Measurements from ENCODE around the gene COLEC12.

COLEC12 gene

DNA sequence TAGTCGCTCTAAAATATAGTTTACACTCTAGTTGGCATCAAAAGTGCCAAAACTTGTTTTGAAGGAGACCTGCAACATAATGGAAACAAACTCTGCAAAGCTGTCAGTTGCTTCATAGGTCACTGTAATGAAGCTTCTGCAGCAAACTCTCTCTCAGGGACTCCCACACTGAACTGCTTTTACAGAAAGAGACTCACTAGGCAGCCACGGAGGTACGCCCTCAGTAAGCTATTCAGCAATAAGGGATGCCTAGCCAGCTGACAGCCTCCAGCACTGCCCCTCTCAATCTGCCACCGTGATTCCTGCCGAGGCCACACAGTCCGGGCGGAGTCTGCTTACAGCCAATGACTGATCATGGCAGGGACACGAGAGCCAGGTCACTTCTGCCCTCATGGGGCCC lies 51.1 kb downstream of the COLEC12 start:
- intact Hi-C loops (cut with DNase I): no loop called here
- DNase-seq: no peak

DNA sequence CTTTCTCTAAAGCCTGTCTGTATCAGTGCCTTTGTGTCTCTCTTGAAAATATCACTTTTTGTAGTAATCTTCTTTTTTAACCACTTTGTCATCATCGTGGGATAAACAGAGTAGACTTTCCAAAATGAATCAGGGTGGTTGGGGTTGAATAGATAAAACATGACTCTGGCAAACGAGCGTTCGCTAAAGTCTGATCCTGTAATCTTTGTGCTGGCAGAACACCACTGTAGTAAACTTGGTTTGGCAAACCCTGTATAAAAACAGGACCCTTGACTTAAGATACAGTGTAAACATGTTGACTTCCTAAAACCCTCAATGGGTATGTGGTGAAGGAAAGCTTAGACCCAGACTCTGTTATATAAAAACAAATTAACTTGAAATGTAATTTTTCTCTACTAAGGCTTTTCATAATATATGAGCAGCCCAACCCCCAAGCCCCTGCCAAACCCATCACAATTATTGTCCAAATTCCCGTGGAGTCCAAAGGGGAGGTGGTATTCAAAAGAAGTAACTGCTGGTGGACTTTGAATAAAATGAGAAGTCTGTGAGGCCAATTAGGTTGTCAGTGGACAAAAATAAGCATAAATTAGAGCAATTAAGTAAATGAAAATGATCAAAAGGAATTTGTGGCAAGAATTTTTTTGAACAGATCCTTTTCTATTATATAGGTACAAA lies 52.2 kb downstream of the COLEC12 start:
- DNase-seq: no peak
- intact Hi-C loops (cut with DNase I): no loop called here

DNA sequence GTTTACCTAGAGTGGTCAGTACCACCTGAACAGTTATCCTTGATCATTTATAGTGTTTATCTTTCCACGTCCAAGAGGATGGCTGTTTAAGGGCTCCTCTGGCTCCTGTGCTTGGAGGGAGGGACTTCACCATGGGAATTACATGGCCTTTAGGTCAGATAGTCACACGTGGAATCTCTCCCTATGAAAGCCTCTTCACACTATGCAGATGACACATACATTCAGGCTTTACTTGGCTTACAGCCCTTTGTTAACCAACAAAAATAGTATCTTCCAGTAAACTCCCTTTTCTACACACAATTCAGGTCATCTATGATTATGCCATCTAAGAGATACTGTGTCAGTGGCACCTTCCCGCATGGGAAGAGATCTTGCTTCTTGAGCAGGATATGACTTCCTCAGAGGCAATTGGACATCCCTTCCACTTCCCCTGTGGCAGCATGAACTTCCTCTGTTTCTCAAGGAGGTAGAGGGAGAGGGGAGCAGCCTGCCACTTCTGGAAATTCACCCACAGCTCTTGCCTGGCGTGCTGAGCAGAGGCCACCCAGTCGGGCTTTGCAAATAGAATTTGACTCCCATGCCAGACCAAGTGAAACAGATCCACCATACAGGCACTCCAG lies 53.5 kb downstream of the COLEC12 start:
- intact Hi-C loops (cut with DNase I): no loop called here
- DNase-seq: no peak

DNA sequence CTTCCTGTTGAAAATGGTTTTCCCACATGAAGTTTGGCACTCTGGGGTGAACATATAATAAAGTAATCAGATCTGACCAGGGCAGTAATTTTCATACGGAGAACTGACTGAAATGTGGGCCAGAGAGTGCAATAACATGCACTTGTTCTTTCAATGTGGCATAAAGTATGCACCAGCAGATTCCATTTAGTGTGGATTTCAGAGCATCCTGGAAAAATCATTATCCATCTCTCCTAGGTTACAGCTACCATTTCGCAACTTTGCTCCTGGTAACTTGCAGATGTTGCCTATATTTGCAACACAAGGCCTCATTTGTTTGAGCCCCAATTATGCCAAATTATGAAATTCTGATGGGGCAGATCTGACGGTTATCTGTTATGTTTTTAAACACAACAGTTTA lies 55.4 kb downstream of the COLEC12 start:
- intact Hi-C loops (cut with DNase I): no loop called here
- no peak for DNase-seq

DNA sequence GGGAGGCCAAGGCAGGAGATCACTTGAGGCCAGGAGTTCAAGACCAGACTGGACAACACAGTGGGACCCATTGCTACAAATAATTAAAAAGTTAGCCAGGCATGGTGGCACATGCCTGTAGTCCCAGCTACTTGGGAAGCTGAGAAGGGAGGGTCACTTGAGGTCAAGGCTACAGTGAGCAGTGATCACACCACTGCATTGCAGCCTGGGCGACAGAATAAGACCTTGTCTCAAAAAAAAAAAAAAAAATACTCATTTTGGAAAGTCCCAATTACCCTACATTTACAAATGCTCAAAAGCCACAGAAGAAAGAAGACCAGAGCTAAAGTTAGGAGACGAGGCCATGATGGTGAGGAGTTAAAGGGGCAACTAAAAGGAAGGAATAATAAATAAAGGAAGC lies 61.9 kb downstream of the COLEC12 start:
- intact Hi-C loops (cut with DNase I): loop anchor here (10.0 kb wide), 1 partner anchor 64 kb away; no protein-coding TSS in a partner anchor
- DNase-seq: no peak

DNA sequence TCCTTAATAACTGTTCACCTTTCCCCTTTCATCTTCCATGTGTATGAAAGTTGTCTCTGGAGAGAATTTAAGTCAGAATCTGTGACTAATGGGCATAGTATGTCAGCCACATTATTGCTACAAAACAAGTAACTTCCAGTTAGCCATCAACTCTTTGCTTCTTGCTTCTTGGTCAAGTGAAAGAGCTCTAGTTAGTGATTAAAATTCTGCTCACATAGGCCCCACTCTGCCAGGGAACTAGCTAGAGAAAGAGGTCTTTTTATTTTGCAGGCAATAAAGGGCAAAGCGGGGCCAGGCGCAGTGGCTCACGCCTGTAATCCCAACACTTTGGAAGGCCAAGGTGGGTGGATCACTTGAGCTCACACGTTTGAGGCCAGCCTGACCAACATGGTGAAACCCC lies 64.6 kb downstream of the COLEC12 start:
- peak in 8 of 10 donors; percentile 26 to 92 (median 48) for DNase-seq
- intact Hi-C loops (cut with DNase I): loop anchor here (10.0 kb wide), 1 partner anchor 61 kb away; no protein-coding TSS in a partner anchor

DNA sequence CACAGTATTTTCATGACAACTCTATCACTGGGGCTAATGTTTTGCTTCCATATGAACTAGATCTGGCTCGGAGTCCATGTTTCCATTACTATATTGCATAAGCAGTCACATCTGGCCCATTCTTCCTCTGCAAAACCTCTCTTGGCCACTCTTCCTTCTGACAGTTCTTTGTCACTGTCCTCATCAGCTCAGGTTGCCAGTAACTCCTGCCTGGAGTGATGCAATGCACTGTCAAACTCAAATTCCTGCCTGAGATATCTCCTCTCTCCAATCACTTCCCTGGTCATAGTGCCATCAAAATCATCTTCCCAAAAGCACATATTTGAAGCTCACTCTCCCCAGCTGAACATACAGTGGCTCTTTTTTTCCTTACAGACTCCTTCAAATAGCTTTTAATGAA lies 66.1 kb downstream of the COLEC12 start:
- DNase-seq: no peak
- intact Hi-C loops (cut with DNase I): loop anchor here (10.0 kb wide), 1 partner anchor 60 kb away; no protein-coding TSS in a partner anchor

DNA sequence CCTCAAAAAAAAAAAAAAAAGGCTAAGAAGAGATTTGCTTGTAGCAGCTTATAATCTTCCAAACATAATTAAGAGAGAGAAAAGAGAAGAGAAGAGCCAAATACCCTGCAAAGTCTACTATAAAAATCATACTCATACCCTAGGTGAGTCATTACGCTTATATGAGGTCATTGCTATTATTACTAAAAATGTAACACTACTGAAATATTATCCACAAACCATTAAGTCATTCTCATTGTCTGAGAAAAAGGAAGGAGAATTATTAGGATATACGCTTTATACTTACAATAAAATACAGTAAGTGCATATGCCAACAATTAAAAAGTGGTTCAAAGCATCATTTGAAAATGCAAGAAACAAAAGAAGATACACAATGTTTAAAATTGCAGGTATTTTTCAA lies 66.5 kb downstream of the COLEC12 start:
- intact Hi-C loops (cut with DNase I): loop anchor here (10.0 kb wide), 1 partner anchor 59 kb away; no protein-coding TSS in a partner anchor
- no peak for DNase-seq

DNA sequence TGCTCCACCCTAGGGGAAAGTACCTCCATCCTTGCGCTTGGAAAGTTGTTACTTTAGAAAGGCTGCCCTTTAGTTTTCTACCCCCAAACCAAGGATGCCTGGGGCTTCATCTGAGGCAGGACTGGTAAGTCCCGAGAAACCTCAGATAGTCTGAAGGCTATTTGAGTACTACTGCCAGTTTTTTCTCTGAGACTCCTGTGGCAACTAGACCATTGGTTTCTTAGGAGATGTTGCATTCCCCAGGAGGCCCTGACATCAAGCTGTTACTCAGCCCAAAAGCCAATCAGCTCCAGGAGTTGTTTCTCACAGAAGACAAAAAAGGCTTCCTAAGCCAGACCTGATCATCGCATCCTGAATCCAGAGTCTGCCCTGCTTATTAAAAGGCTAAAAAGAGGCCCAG lies 67.2 kb downstream of the COLEC12 start:
- intact Hi-C loops (cut with DNase I): loop anchor here (10.0 kb wide), 1 partner anchor 58 kb away; no protein-coding TSS in a partner anchor
- DNase-seq: no peak

DNA sequence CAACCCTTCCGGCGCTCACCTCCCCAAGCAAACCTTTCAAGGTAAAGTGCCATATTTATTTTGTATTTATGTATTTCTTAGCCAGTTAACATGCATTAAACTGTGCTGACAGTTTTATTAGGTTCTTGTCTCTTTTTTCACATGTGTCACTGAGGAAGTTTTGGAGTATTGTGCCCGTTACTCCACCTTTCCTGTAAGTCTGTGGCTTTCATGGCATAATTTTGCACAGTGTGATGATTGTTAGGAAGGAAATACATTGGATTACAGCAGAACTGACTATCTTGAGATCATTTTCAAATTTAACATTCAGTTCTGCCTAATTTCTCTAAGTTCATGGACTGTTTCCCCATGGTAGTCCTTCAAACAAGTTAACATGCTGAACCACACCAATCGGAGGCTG lies 67.7 kb downstream of the COLEC12 start:
- intact Hi-C loops (cut with DNase I): loop anchor here (10.0 kb wide), 1 partner anchor 58 kb away; no protein-coding TSS in a partner anchor
- DNase-seq: no peak

DNA sequence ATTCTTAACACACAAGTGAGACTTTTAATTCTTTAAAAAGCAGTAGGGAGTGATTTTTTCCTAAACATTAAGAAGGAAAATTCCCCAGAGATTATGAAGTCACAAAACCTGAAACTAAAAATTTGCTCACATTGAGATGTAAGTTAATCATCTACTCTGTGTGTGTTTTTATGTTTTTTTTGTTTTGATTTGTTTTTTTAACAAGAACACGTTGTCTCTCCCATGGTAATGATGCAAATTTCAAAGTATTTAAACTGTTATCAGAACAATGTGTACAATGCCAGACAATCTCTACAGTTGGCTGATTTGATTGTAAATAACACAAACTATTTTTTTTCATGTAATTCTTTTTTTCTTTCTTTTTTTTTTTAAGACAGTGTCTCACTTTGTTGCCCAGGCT lies 71.5 kb downstream of the COLEC12 start:
- no peak for DNase-seq
- intact Hi-C loops (cut with DNase I): no loop called here

DNA sequence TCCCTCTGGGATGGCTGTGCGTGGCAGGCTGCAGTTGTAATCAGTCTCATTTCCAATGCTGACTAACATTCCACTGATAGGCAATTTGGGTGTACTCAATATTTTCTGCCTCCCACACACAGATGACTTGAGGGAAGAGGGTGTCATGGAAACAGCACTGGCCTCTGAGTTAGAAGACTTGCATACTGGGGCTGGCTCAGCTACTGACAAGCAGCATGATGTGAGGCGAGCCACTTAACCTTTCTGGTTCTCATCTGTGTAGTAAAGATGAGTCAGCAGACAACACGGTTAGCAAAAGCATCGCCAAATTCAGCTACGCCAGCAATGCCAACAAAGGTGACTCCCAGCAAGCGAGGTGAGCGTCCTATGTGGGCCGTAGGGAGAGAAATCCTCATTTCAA lies 73.5 kb downstream of the COLEC12 start:
- intact Hi-C loops (cut with DNase I): no loop called here
- no peak for DNase-seq

DNA sequence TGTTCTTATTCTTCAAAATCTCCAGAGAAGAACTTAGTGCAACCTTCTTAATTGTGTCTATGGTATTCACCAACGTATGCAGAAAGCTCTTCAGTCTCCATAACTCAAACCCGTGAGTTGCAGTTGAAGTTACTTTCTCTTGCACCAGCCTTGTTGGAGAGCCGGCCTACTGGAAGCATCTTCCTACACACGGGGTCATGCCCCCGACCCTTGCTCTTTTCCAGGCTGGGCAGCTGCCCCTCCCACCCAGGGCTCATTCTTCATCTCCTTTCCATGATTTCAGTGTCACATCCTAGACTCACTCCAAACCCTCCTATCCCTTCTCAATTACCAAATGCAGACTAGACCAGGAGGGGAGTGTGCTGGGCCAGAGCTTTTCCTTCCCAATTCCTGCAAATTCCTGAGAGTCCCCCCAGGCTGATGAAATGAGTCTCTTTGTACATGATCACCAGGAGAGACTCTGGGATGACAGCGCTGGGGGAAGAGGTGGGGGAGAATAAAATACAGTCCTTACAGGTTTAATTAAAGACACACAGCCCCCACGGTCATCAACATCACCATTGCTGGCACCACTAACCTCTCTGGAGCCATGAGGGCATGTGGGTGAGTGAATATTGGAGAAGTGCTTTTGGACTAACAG lies 75.3 kb downstream of the COLEC12 start:
- DNase-seq: no peak
- intact Hi-C loops (cut with DNase I): no loop called here

DNA sequence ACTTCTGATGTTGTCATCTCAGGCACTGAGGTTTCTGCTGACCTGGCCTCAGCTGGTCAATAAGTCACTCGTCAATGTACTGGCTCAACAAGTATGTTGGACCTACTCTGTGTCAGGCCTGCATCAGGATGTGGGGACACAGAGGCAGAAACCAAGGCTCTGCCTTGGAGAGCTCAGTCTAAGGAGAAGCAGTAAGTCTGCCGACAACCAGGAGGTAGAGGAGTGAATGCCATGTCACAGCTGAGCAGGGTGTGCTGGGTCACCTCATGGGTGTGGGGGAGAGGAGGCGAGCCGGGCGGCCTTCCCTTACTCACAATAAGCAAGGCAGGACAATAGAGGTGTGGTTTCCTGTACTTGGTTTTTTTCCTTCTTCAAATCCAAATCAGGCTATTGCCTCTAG lies 75.8 kb downstream of the COLEC12 start:
- no peak for DNase-seq
- intact Hi-C loops (cut with DNase I): no loop called here

DNA sequence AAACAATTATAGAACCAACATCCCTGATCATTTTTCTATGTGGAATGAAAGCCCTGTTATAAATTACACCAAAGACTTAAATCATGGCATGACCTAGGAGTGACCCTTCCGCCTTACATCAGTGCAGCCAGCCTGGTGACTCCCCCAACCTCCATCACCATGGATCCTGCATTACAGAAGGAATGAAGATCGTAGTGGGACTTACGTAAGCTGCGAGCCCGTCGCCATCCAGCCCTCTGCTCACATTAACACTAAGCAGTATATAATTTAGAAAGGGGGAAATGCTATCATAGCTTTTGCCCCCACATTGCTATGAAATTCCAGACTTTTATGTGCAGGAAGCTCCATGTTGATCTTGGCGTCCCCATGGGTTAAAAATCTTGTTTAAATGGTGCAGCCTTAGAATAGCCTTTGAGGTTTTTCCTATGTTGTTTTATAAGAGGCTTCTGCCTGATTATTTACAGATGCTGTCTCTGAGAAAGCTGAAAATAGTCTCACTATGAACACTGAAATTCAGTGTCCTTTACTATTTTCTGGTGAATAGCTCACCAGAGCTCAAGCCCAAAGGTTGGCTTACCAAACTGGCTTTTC lies 76.3 kb downstream of the COLEC12 start:
- intact Hi-C loops (cut with DNase I): no loop called here

DNA sequence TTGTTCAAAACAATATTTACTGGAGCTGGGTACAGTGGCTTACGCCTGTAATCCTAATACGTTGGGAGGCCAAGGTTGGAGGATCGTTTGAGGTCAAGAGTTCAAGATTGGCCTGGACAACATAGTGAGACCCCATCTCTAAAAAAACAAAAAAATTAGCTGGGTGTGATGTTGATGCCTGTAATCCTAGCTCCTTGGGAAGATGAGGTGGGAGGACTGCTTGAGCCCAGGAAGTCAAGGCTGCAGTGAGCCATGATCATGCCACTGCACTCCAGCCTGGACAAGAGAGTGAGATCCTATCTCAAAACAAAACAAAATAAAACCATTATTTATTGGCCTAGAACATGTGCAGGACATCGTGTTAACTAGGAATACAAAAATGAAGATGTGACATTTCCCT lies 77.5 kb downstream of the COLEC12 start:
- DNase-seq: no peak
- intact Hi-C loops (cut with DNase I): no loop called here

More for the DNA sequence above, 76.3 kb downstream of the COLEC12 start:
- DNase-seq: no peak

DNA sequence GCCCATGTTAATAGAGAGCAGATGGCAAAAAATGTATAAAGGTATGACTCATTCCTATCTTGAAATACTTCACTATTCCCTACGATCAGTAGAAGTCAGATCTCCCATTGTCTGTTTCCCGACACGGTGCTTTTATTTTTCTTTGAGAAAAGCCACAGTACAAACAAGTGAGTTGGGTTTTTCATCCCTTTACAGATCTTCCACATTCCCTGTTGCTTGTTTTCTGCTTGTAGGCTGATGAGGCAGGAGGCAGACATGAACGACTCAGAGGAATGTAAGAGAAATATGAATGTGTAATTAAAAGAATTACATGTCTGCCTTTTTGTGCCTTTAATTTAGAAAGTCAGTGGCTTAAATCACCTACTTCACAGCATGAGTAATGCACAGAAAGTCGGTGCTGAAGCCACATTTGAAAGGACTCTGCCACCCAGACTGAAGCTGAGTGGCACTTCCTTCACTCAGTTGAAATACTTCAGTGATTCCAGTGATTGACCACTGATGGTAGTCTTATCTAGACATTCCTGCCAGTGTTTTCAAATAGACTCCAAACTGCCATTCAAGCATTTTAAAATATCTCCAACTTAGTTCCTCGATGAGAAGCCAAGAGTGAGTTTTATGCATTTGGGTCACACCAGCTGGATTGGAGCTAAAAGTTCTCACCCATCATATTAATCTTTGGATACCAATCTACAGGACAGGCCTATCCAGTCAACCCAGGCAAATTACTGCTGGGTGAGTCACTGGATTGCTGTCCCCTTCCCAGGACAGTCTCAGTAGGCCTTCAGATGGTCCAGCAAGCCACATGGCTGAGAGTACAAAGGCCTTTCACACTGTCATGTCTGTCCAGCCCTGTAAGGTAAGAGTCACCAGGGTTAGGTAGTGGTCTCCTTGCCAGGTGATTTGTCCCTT lies 79.0 kb downstream of the COLEC12 start:
- intact Hi-C loops (cut with DNase I): no loop called here
- no peak for DNase-seq

DNA sequence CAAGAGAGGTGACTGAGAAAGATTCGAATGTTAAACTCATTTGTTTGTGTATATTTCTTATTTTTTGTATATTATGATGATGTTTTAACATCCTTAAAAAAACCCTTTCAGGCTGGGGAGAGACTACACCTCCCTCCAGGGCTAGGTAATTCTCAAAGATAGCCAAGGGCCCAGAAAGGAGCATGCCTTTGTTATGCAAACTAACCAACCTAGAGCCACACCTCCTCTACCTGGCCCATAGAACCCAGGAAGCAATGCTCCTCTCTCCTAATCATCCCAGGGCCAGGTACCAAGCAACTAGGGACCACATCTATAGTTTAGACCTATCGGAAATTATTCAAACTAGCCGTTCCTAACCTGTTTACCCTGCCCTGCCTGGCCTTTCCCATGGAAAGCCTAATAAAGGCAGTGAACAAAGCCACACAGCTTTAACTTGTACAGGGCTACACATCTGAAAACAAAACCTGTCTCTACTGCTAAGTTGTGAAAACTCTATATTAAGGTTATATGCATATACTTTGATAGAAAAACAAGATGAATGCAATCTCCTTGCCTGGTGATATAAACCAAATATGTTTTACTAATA lies 79.7 kb downstream of the COLEC12 start:
- intact Hi-C loops (cut with DNase I): no loop called here
- no peak for DNase-seq

DNA sequence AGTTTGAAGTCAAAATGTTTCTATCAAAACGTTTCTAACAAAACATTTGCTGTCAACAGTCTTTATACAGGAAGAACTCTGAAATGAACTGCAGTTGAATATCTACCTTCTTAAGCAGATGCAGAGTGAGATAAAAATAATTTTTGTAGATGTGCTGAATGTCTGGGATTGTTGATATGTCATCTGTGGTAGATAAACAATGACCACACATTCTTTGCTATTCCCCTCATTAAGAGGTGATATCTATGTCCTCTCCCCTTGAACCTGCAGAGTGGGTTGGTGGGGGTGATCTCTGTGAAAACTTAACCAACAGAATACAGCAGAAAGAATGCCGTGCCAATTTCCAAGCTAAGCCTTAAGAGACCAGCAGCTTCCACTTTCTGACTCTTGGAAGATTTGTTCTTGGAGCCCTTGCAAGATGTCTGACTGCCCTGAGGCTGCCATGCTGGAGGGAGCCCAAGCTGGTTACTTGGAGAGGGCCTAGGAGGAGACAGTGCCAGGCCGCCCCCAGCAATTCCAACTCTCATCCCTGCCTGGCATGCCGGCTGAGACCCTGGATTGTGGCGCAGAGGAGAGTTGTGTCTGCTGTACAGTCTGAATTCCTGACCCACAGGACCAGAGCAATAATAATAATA lies 80.8 kb downstream of the COLEC12 start:
- DNase-seq: no peak
- intact Hi-C loops (cut with DNase I): no loop called here
